Keratinocyte (primary cell): ENCODE results near the gene KCNH2.

Source experiments
- CTCF ChIP-seq, 3 experiments: IDR thresholded peaks in 1 of 3; conservative IDR thresholded peaks in 1 of 3; optimal IDR thresholded peaks in 1 of 3; 2 replicates in 2 of 3; 3 replicates in 1 of 3; pipeline versions ENCODE3 to v1.5.1; 2011; ENCODE audit warnings: low read length in 3 of 3, mild to moderate bottlenecking in 3 of 3, moderate library complexity in 2 of 3, control low read depth in 1 of 3, inconsistent platforms in 1 of 3; ENCODE audit not compliant: insufficient read depth in 2 of 3; ENCODE audit errors: extremely low read depth in 1 of 3
- EZH2 ChIP-seq: IDR thresholded peaks from one replicate; pipeline ENCODE4 v1.6.1; 2012; ENCODE audit warnings: inconsistent platforms, mild to moderate bottlenecking, low read length, moderate library complexity

- TF ChIP-seq CTCF (optimal IDR thresholded peaks at IDR 0.05 in 1 of 3, IDR thresholded peaks at IDR 0.05 in 1 of 3, conservative IDR thresholded peaks at IDR 0.05 in 1 of 3; ENCODE audit: extremely low read depth in 1 of 3, insufficient read depth in 2 of 3, low read length in 3 of 3) (no peak), EZH2 (no peak)
These were observed 9.3 kb downstream of the KCNH2 start for GRCh38 chr7:150968734-150969372.
